Endodermal cell (in vitro differentiated cells): ENCODE results near the gene RFXAP. TPM values are rescaled to one million over a fixed set of nuclear protein-coding genes. Genes with fewer than 3 reads are reported as not detected.

Source experiments
- DNase-seq: peaks from one replicate; pipeline ENCODE4 v3.0.0-alpha.2; 2017
- H3K27ac ChIP-seq: 2 replicates; pipeline ENCODE4 v1.5.1; 2013; ENCODE audit warnings: mild to moderate bottlenecking, low read depth, low read length, moderate library complexity
- H3K27me3 ChIP-seq: 2 replicates; pipeline ENCODE4 v1.6.1; 2013; ENCODE audit warnings: mild to moderate bottlenecking, low read length, moderate library complexity; ENCODE audit not compliant: insufficient read depth, control insufficient read depth, poor library complexity, severe bottlenecking
- H3K36me3 ChIP-seq: 2 replicates; pipeline ENCODE4 v1.7.0; 2013; ENCODE audit warnings: mild to moderate bottlenecking, low read length, moderate library complexity; ENCODE audit not compliant: control insufficient read depth, insufficient read depth
- H3K4me1 ChIP-seq: one replicate; pipeline ENCODE4 v1.7.0; 2013; ENCODE audit warnings: low read length; ENCODE audit not compliant: control insufficient read depth, insufficient read depth
- H3K4me3 ChIP-seq: 2 replicates; pipeline ENCODE4 v1.5.1; 2013; ENCODE audit warnings: mild to moderate bottlenecking, low read length, moderate library complexity
- H3K9ac ChIP-seq: 2 replicates; pipeline ENCODE4 v1.6.1; 2013; ENCODE audit warnings: mild to moderate bottlenecking, low read length, moderate library complexity; ENCODE audit not compliant: poor library complexity, severe bottlenecking; ENCODE audit errors: extremely low read depth
- H3K9me3 ChIP-seq: 2 replicates; pipeline ENCODE4 v1.6.1; 2013; ENCODE audit warnings: mild to moderate bottlenecking, low read length, moderate library complexity; ENCODE audit not compliant: control insufficient read depth
- H3K27ac Mint-ChIP-seq: 2 replicates; pipeline ENCODE4 v1.8.0; 2020; ENCODE audit warnings: mixed read lengths
- H3K27me3 Mint-ChIP-seq: 2 replicates; pipeline ENCODE4 v1.8.0; 2021; ENCODE audit warnings: mild to moderate bottlenecking, mixed read lengths; ENCODE audit not compliant: insufficient read depth
- H3K36me3 Mint-ChIP-seq: 2 replicates; pipeline ENCODE4 v1.8.0; 2020; ENCODE audit warnings: low read depth, mixed read lengths
- H3K4me1 Mint-ChIP-seq: 2 replicates; pipeline ENCODE4 v1.8.0; 2020; ENCODE audit warnings: mixed read lengths
- H3K4me3 Mint-ChIP-seq: 2 replicates; pipeline ENCODE4 v1.8.0; 2020; ENCODE audit warnings: mild to moderate bottlenecking, moderate library complexity, mixed read lengths
- H3K9me3 Mint-ChIP-seq: 2 replicates; pipeline ENCODE4 v1.8.0; 2020; ENCODE audit warnings: mild to moderate bottlenecking, mixed read lengths
- WGBS, 2 experiments: methylation state at CpG; one replicate each; pipeline versions ENCODE4 v1.1.5 to v1.1.7; 2013; ENCODE audit warnings: missing lambda C conversion rate in 2 of 2, mixed read lengths in 1 of 2; ENCODE audit not compliant: insufficient coverage in 1 of 2, insufficient read length in 1 of 2; 5-methylcytosine and 5-hydroxymethylcytosine counted together
- total RNA-seq, 2 donors: library from RNA; stranded (reverse); fragmentation: NEBNext Ultra II Directional in 1 of 2; extraction: Animal tissue kit (Norgen Biotek cat#: 25700) in 1 of 2; gene quantifications; 2 replicates in 1 of 2; 3 replicates in 1 of 2; pipeline ENCODE4 v1.2.1, GENCODE V29; 2021
- TF ChIP-seq, protein P1 (sequence below): fragments of 200-600 bp; sonication (generic); conservative IDR thresholded peaks from 2 replicates; pipeline ENCODE4 v1.5.0; 2021; ENCODE audit warnings: antibody characterized with exemption, mild to moderate bottlenecking

The RFXAP gene
- total RNA-seq, 2 donors from 2014 or later: 8.9 to 9.7 TPM

DNA sequence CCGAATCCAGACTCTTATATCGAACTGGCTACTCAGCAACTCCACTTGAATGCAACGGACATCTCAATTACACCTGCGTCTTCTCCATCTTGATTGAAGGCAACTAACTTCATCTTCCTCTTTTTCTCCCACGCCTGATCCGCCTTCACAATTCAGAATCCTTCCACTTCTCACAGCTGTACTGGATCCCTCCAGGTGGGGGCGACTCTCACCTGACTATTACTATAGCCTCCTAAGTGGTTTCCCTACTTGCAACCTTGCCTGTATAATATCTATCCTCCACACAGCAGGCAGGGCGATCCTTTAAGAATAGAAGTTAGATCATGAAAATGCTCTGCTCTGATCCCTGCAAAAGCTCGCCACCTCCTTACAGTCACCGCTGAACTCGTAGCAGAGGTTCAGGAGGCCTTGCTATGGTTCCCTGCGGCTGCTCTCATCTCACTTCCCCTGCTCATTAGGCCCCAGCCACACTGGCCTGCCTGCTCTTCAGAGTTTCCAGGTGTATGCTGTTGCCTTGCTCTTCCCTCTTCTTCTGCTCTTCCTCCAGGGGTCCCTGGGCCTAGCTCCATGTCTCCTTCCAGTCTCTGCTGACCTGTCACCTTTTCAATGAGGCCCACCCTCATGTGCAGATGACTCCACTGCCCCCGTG is 31.9 kb downstream of the RFXAP start:
- DNase-seq: peak; percentile 87
- Mint-ChIP-seq H3K9me3 (no peaks in the 10 kb centered on the region), H3K27ac (no peak overlapping the region), H3K4me3 (no peak overlapping the region), H3K4me1 (no peaks in the 10 kb centered on the region), H3K36me3 (peaks cover 5% of the 10 kb centered on the region), H3K27me3 (no peaks in the 10 kb centered on the region)
- Histone ChIP-seq H3K9me3 (no peaks in the 10 kb centered on the region), H3K4me1 (no peaks in the 10 kb centered on the region), H3K9ac (no peak overlapping the region), H3K27ac (no peak overlapping the region), H3K27me3 (no peaks in the 10 kb centered on the region), H3K4me3 (no peak overlapping the region), H3K36me3 (no peaks in the 10 kb centered on the region)
- WGBS, 2 experiments: 86 to 92% methylated on average over 11 to 13 of the region's 13 CpGs
- TF ChIP-seq, protein P1, sequence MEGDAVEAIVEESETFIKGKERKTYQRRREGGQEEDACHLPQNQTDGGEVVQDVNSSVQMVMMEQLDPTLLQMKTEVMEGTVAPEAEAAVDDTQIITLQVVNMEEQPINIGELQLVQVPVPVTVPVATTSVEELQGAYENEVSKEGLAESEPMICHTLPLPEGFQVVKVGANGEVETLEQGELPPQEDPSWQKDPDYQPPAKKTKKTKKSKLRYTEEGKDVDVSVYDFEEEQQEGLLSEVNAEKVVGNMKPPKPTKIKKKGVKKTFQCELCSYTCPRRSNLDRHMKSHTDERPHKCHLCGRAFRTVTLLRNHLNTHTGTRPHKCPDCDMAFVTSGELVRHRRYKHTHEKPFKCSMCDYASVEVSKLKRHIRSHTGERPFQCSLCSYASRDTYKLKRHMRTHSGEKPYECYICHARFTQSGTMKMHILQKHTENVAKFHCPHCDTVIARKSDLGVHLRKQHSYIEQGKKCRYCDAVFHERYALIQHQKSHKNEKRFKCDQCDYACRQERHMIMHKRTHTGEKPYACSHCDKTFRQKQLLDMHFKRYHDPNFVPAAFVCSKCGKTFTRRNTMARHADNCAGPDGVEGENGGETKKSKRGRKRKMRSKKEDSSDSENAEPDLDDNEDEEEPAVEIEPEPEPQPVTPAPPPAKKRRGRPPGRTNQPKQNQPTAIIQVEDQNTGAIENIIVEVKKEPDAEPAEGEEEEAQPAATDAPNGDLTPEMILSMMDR: peak; percentile 79

DNA sequence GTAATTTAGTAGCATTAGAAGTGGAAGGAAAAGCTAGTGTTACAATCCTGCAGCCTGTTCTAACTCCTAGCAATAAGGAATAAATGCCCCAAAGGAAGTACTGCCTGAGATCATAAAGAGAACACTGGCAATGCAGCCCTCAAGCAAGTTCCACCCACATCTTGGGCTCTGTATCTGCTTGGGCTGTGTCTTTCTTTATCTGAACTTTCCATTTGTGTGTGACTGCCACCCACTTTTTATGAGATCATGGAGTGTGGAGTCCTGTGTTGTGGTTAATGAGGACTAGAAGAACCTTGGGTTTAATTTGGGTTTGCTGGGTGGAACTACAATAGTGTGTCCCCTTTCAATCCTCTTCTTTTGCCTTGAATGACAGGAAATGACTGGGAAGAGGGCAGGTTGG is 38.2 kb downstream of the RFXAP start:
- Histone ChIP-seq H3K27me3 (no peaks in the 10 kb centered on the region), H3K4me1 (no peaks in the 10 kb centered on the region), H3K27ac (no peak overlapping the region), H3K9me3 (no peaks in the 10 kb centered on the region), H3K36me3 (no peaks in the 10 kb centered on the region), H3K9ac (no peak overlapping the region), H3K4me3 (no peak overlapping the region)
- Mint-ChIP-seq H3K4me3 (no peak overlapping the region), H3K9me3 (no peaks in the 10 kb centered on the region), H3K27me3 (no peaks in the 10 kb centered on the region), H3K4me1 (no peaks in the 10 kb centered on the region), H3K36me3 (peaks cover 11% of the 10 kb centered on the region), H3K27ac (no peak overlapping the region)
- no peak for DNase-seq
- TF ChIP-seq, protein P1: no peak

DNA sequence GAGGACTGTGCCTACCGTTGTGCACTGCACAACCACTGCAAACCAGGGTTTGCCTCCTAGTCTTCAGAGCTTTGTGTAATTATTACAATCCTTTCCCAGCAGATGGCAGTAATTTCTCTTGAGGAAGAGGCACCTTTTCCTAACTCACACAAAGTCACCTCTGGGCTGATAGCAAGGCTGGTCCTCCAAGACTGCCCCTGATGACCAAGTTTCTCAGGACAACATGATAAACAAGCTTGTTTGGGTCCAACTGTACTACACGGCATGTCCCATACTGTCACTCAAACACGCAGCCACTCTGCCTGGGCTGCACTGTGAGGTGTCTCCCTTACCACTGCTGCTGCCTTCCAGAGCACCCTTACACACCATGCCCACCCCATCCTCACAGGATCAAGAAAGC is 39.3 kb downstream of the RFXAP start:
- Mint-ChIP-seq H3K4me3 (no peak overlapping the region), H3K9me3 (no peaks in the 10 kb centered on the region), H3K4me1 (no peaks in the 10 kb centered on the region), H3K27ac (no peak overlapping the region), H3K27me3 (no peaks in the 10 kb centered on the region), H3K36me3 (peaks cover 10% of the 10 kb centered on the region)
- no peak overlapping the region for H3K9ac ChIP-seq
- DNase-seq: peak; percentile 68
- no peak overlapping the region for H3K27ac ChIP-seq
- no peaks in the 10 kb centered on the region for H3K4me1 ChIP-seq
- no peaks in the 10 kb centered on the region for H3K27me3 ChIP-seq
- H3K4me3 ChIP-seq: no peak overlapping the region
- TF ChIP-seq, protein P1: peak; percentile 79
- H3K9me3 ChIP-seq: no peaks in the 10 kb centered on the region
- H3K36me3 ChIP-seq: no peaks in the 10 kb centered on the region
- WGBS, 2 experiments: 55 to 80% methylated on average over 1 to 3 of the region's 3 CpGs
